H9 (cell line): ENCODE results near the gene RPS6KB1. TPM values are rescaled to one million over a fixed set of nuclear protein-coding genes. Genes with fewer than 3 reads are reported as not detected.
"Not testable (repeated sequence)": the region's sequence is repeated elsewhere in the genome, so short reads cannot be mapped to it uniquely, and the experiment has no call there.

Experiments
- DNase-seq: peaks from one replicate; pipeline ENCODE4 v3.0.0-alpha.2; 2017
- H2AFZ ChIP-seq: one replicate; pipeline ENCODE4 v1.6.1; 2013; ENCODE audit warnings: mild to moderate bottlenecking, low read length, control low read depth, moderate library complexity
- H2AK5ac ChIP-seq: 2 replicates; pipeline ENCODE4 v1.6.1; 2013; ENCODE audit warnings: low read length, control low read depth, mixed read lengths; ENCODE audit not compliant: insufficient read length
- H2BK120ac ChIP-seq: one replicate; pipeline ENCODE4 v1.6.1; 2013; ENCODE audit warnings: low read depth, mild to moderate bottlenecking, low read length, control low read depth, inconsistent platforms; ENCODE audit not compliant: poor library complexity, severe bottlenecking
- H2BK12ac ChIP-seq: 2 replicates; pipeline ENCODE4 v1.6.1; 2013; ENCODE audit warnings: low read length, control low read depth, mixed read lengths, low read depth; ENCODE audit not compliant: insufficient read length
- H2BK15ac ChIP-seq: 2 replicates; pipeline ENCODE4 v1.6.1; 2013; ENCODE audit warnings: low read depth, low read length, control low read depth
- H2BK20ac ChIP-seq: one replicate; pipeline ENCODE4 v1.6.1; 2013; ENCODE audit warnings: low read depth, mild to moderate bottlenecking, low read length, control low read depth, inconsistent platforms; ENCODE audit not compliant: poor library complexity, severe bottlenecking
- H2BK5ac ChIP-seq: 2 replicates; pipeline ENCODE4 v1.6.1; 2013; ENCODE audit warnings: low read length, control low read depth, mixed read lengths; ENCODE audit not compliant: insufficient read length
- H3K14ac ChIP-seq: 2 replicates; pipeline ENCODE4 v1.6.1; 2013; ENCODE audit warnings: low read length, control low read depth; ENCODE audit not compliant: insufficient read depth
- H3K18ac ChIP-seq: 2 replicates; pipeline ENCODE4 v1.6.1; 2013; ENCODE audit warnings: low read depth, mild to moderate bottlenecking, mixed read lengths, low read length, control low read depth; ENCODE audit not compliant: insufficient read length
- H3K23ac ChIP-seq: 2 replicates; pipeline ENCODE4 v1.6.1; 2013; ENCODE audit warnings: low read length, control low read depth, mixed read lengths, low read depth; ENCODE audit not compliant: insufficient read length
- H3K23me2 ChIP-seq: 2 replicates; pipeline ENCODE4 v1.6.1; 2013; ENCODE audit warnings: low read depth, mild to moderate bottlenecking, mixed read lengths, low read length, control low read depth; ENCODE audit not compliant: insufficient read length, poor library complexity, severe bottlenecking
- H3K27ac ChIP-seq: 2 replicates; pipeline ENCODE4 v1.5.1; 2013; ENCODE audit warnings: low read length, control low read depth, mixed read lengths, low read depth; ENCODE audit not compliant: insufficient read length
- H3K27me3 ChIP-seq: 2 replicates; pipeline ENCODE4 v1.6.1; 2013; ENCODE audit warnings: low read length, control low read depth, inconsistent platforms; ENCODE audit not compliant: insufficient read depth
- H3K4ac ChIP-seq: 2 replicates; pipeline ENCODE4 v1.6.1; 2013; ENCODE audit warnings: low read depth, mild to moderate bottlenecking, control low read depth, inconsistent platforms, low read length, moderate library complexity
- H3K4me1 ChIP-seq: 2 replicates; pipeline ENCODE4 v1.6.1; 2013; ENCODE audit warnings: low read length, control low read depth, inconsistent platforms; ENCODE audit not compliant: insufficient read depth
- H3K4me2 ChIP-seq: 2 replicates; pipeline ENCODE4 v1.6.1; 2013; ENCODE audit warnings: low read length, control low read depth, mixed read lengths; ENCODE audit not compliant: insufficient read length, insufficient read depth
- H3K56ac ChIP-seq: 2 replicates; pipeline ENCODE4 v1.6.1; 2013; ENCODE audit warnings: low read depth, mild to moderate bottlenecking, mixed read lengths, low read length, control low read depth; ENCODE audit not compliant: insufficient read length
- H3K79me1 ChIP-seq: 2 replicates; pipeline ENCODE4 v1.6.1; 2013; ENCODE audit warnings: low read depth, mild to moderate bottlenecking, moderate library complexity, low read length, control low read depth, inconsistent platforms; ENCODE audit not compliant: insufficient read depth, poor library complexity, severe bottlenecking
- H3K79me2 ChIP-seq: 2 replicates; pipeline ENCODE4 v1.6.1; 2013; ENCODE audit warnings: low read length, control low read depth, inconsistent platforms; ENCODE audit not compliant: insufficient read depth
- H3K9ac ChIP-seq: 2 replicates; pipeline ENCODE4 v1.6.1; 2013; ENCODE audit warnings: low read length, control low read depth, mixed read lengths; ENCODE audit not compliant: insufficient read length; ENCODE audit errors: extremely low read depth
- H3K9me3 ChIP-seq: one replicate; pipeline ENCODE4 v1.6.1; 2013; ENCODE audit warnings: low read depth, low read length, inconsistent platforms; ENCODE audit not compliant: control insufficient read depth
- H3T11ph ChIP-seq: one replicate; pipeline ENCODE4 v1.6.1; 2013; ENCODE audit warnings: mild to moderate bottlenecking, low read length, control low read depth, inconsistent platforms
- H4K20me1 ChIP-seq: one replicate; pipeline ENCODE4 v1.6.1; 2013; ENCODE audit not compliant: control insufficient read depth, insufficient read length, insufficient read depth
- H4K5ac ChIP-seq: 2 replicates; pipeline ENCODE4 v1.6.1; 2013; ENCODE audit warnings: low read depth, mild to moderate bottlenecking, mixed read lengths, low read length, control low read depth; ENCODE audit not compliant: insufficient read length
- H4K8ac ChIP-seq: replicated peaks from 2 replicates; pipeline ENCODE4 v1.6.1; 2013; ENCODE audit warnings: low read length, control low read depth, mixed read lengths, low read depth; ENCODE audit not compliant: insufficient read length
- H4K91ac ChIP-seq: 2 replicates; pipeline ENCODE4 v1.6.1; 2013; ENCODE audit warnings: low read depth, mild to moderate bottlenecking, moderate library complexity, mixed read lengths, low read length, control low read depth; ENCODE audit not compliant: insufficient read length
- H3K27ac Mint-ChIP-seq, 3 experiments: 2 replicates in 2 of 3; 3 replicates in 1 of 3; pipeline ENCODE4 v1.8.0; 2020 to 2021; ENCODE audit warnings: mixed read lengths in 3 of 3, mild to moderate bottlenecking in 1 of 3, moderate library complexity in 1 of 3
- H3K27me3 Mint-ChIP-seq: 2 replicates; pipeline ENCODE4 v1.8.0; 2021; ENCODE audit warnings: low read depth, mild to moderate bottlenecking, moderate library complexity, mixed read lengths
- H3K36me3 Mint-ChIP-seq, 3 experiments: 2 replicates in 2 of 3; 3 replicates in 1 of 3; pipeline ENCODE4 v1.8.0; 2020 to 2021; ENCODE audit warnings: low read depth in 3 of 3, mixed read lengths in 3 of 3; ENCODE audit not compliant: insufficient read depth in 1 of 3
- H3K4me1 Mint-ChIP-seq, 2 experiments: 2 replicates each; pipeline ENCODE4 v1.8.0; 2020; ENCODE audit warnings: mixed read lengths in 2 of 2
- H3K4me3 Mint-ChIP-seq, 2 experiments: 2 replicates in 1 of 2; 3 replicates in 1 of 2; pipeline ENCODE4 v1.8.0; 2020 to 2021; ENCODE audit warnings: mild to moderate bottlenecking in 2 of 2, mixed read lengths in 2 of 2, moderate library complexity in 1 of 2
- H3K9me3 Mint-ChIP-seq, 2 experiments: 2 replicates in 1 of 2; 3 replicates in 1 of 2; pipeline ENCODE4 v1.8.0; 2020; ENCODE audit warnings: mild to moderate bottlenecking in 2 of 2, mixed read lengths in 2 of 2, moderate library complexity in 1 of 2
- WGBS: extraction: QIAGEN DNeasy Blood & Tissue Kit; methylation state at CpG from one replicate; pipeline ENCODE4 v1.1.7; 2013; ENCODE audit warnings: missing lambda C conversion rate, low lambda C conversion rate, mixed read lengths; ENCODE audit not compliant: insufficient read length; ENCODE audit errors: extremely low coverage; 5-methylcytosine and 5-hydroxymethylcytosine counted together
- total RNA-seq: library from RNA; stranded (reverse); gene quantifications from 2 replicates; pipeline ENCODE4 v1.2.1, GENCODE V29; 2021
- TF ChIP-seq, protein P1 (sequence below): fragments of 200-600 bp; sonication (generic); conservative IDR thresholded peaks from 3 replicates; pipeline ENCODE4 v1.8.0; 2021; ENCODE audit warnings: antibody characterized with exemption, mild to moderate bottlenecking

Gene RPS6KB1
- total RNA-seq, 1 experiment from 2014 or later: 36.1 TPM

DNA sequence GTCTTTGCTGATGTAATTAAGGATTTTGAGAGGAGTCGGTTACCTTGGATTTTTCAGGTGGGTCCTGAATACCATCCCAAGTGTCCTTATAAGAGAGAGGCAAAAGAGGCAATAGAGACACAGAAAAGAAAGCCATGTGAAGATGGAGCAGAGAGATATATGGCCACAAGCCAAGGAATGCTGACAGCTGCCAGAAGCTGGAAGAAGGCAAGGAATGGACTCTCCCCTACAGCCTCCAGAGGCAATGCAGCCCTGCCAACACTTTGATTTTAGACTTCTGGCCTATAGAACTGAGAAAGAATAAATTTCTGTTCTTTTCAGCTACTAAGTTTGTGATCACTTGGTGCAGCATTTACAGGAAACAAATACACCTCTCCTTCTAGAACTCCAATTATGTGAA is 79.9 kb downstream of the RPS6KB1 start:
- no CpG with 5 or more reads among the region's 1 CpG for WGBS

DNA sequence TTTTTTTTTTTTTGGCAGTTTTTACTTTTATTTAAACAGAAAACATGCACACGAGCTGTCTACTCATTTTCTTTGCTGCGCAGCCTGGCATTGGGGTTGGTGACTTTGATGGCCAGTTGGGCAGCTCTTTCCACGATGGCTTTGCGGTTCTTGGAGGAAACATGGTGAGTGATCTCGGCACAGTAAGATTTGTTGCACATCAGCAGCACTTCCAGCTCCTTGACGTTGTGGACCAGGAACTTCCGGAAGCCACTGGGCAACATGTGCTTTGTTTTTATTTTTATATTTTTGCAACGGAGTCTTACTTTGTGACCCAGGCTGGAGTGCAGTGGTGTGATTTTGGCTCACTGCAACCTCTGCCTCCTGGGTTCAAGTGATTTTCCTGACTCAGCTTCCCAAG is 80.6 kb downstream of the RPS6KB1 start:
- H3K27me3 ChIP-seq, H3K27ac ChIP-seq, H3K4ac ChIP-seq, H4K91ac ChIP-seq, H3K9me3 Mint-ChIP-seq, H3T11ph ChIP-seq, H3K36me3 Mint-ChIP-seq, H3K23me2 ChIP-seq, H2BK15ac ChIP-seq, DNase-seq, H2BK20ac ChIP-seq, H3K4me1 Mint-ChIP-seq, H2BK5ac ChIP-seq, H3K27me3 Mint-ChIP-seq, H3K14ac ChIP-seq, H2BK120ac ChIP-seq, H3K9ac ChIP-seq, H3K18ac ChIP-seq, H4K5ac ChIP-seq, H4K8ac ChIP-seq, H3K4me3 Mint-ChIP-seq, H3K56ac ChIP-seq, H3K9me3 ChIP-seq, H2AFZ ChIP-seq, H3K79me2 ChIP-seq, H2BK12ac ChIP-seq, H3K27ac Mint-ChIP-seq, H4K20me1 ChIP-seq, H3K23ac ChIP-seq, H3K79me1 ChIP-seq, H3K4me1 ChIP-seq, H3K4me2 ChIP-seq, H2AK5ac ChIP-seq: not testable (repeated sequence)
- WGBS: no CpG with 5 or more reads among the region's 8 CpGs

More for the DNA sequence above, 79.9 kb downstream of the RPS6KB1 start:
- no peak overlapping the region for H2BK15ac ChIP-seq
- no peak overlapping the region for H2BK120ac ChIP-seq
- no peak overlapping the region for H4K8ac ChIP-seq
- DNase-seq: no peak
- H3K27ac ChIP-seq: no peak overlapping the region
- no peaks in the 10 kb centered on the region for H3K27me3 ChIP-seq
- no peak overlapping the region for H3K56ac ChIP-seq
- Mint-ChIP-seq H3K27me3 (no peaks in the 10 kb centered on the region), H3K9me3 (no peaks in the 10 kb centered on the region), H3K4me1 (peaks cover 6 to 7% of the 10 kb centered on the region in 2 experiments; a peak in 1 of 4 replicates), H3K4me3 (no peak overlapping the region), H3K36me3 (no peaks in the 10 kb centered on the region), H3K27ac (no peak overlapping the region)
- H4K20me1 ChIP-seq: no peaks in the 10 kb centered on the region
- no peaks in the 10 kb centered on the region for H3K23me2 ChIP-seq
- no peaks in the 10 kb centered on the region for H3K79me1 ChIP-seq
- H2AK5ac ChIP-seq: no peak overlapping the region
- no peaks in the 10 kb centered on the region for H3K4me1 ChIP-seq
- no peak overlapping the region for H2AFZ ChIP-seq
- H2BK5ac ChIP-seq: no peak overlapping the region
- H3K23ac ChIP-seq: no peak overlapping the region
- H3K9me3 ChIP-seq: no peaks in the 10 kb centered on the region
- no peak overlapping the region for H3K4me2 ChIP-seq
- H3T11ph ChIP-seq: no peak overlapping the region
- TF ChIP-seq, protein P1, sequence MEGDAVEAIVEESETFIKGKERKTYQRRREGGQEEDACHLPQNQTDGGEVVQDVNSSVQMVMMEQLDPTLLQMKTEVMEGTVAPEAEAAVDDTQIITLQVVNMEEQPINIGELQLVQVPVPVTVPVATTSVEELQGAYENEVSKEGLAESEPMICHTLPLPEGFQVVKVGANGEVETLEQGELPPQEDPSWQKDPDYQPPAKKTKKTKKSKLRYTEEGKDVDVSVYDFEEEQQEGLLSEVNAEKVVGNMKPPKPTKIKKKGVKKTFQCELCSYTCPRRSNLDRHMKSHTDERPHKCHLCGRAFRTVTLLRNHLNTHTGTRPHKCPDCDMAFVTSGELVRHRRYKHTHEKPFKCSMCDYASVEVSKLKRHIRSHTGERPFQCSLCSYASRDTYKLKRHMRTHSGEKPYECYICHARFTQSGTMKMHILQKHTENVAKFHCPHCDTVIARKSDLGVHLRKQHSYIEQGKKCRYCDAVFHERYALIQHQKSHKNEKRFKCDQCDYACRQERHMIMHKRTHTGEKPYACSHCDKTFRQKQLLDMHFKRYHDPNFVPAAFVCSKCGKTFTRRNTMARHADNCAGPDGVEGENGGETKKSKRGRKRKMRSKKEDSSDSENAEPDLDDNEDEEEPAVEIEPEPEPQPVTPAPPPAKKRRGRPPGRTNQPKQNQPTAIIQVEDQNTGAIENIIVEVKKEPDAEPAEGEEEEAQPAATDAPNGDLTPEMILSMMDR: no peak
- no peak overlapping the region for H4K91ac ChIP-seq
- H3K14ac ChIP-seq: no peak overlapping the region
- no peaks in the 10 kb centered on the region for H3K79me2 ChIP-seq
- H4K5ac ChIP-seq: no peak overlapping the region
- H3K18ac ChIP-seq: no peak overlapping the region
- no peak overlapping the region for H3K4ac ChIP-seq
- H2BK12ac ChIP-seq: no peak overlapping the region
- no peak overlapping the region for H3K9ac ChIP-seq
- H2BK20ac ChIP-seq: no peak overlapping the region
